Body of pancreas (tissue), 4 donors: ENCODE results near the gene ATF3. TPM values are rescaled to one million over a fixed set of nuclear protein-coding genes. Genes with fewer than 3 reads are reported as not detected.

Experiments used
- ATAC-seq: fragments of 150-250 bp; one replicate; pipeline ENCODE4 v1.9.1; 2016
- DNase-seq, 4 donors: peaks; one replicate each; pipeline ENCODE4 v3.0.0-alpha.2; 2019
- H3K27ac ChIP-seq, 4 donors: fragments of 200-600 bp; sonication (generic); 1 replicate in 3 of 4; 2 replicates in 1 of 4; pipeline versions ENCODE4 v1.5.1 to v1.6.1; 2016 to 2019; ENCODE audit warnings: mild to moderate bottlenecking in 1 of 4, mixed read lengths in 1 of 4, moderate library complexity in 1 of 4
- H3K27me3 ChIP-seq, 2 donors: fragments of 200-600 bp; sonication (generic); one replicate each; pipeline ENCODE4 v1.6.0; 2016; ENCODE audit warnings: mild to moderate bottlenecking in 1 of 2
- H3K36me3 ChIP-seq, 2 donors: fragments of 200-600 bp; sonication (generic); replicated peaks in 1 of 2; 2 replicates each; pipeline ENCODE4 v1.5.1; 2016; ENCODE audit warnings: low read depth in 2 of 2; ENCODE audit not compliant: insufficient read depth in 1 of 2
- H3K4me1 ChIP-seq: fragments of 200-600 bp; sonication (generic); one replicate; pipeline ENCODE4 v1.6.0; 2016
- H3K4me3 ChIP-seq, 2 donors: fragments of 200-600 bp; sonication (generic); 1 replicate in 1 of 2; 2 replicates in 1 of 2; pipeline ENCODE4 v1.5.1; 2016 to 2019
- H3K9me3 ChIP-seq, 3 donors: fragments of 200-600 bp; sonication (generic); 1 replicate in 2 of 3; 2 replicates in 1 of 3; pipeline ENCODE4 v1.5.1; 2016
- CTCF ChIP-seq, 7 experiments: fragments of 450-650 bp in 4 of 7; fragments of 200-600 bp in 3 of 7; sonication (generic) in 3 of 7; IDR thresholded peaks; one replicate each; pipeline ENCODE4 v1.5.1; 2016 to 2019; ENCODE audit warnings: antibody characterized with exemption in 7 of 7
- POLR2A ChIP-seq, 3 donors: fragments of 450-650 bp; IDR thresholded peaks; one replicate each; pipeline ENCODE4 v1.6.1; 2016; ENCODE audit warnings: antibody characterized with exemption in 3 of 3, mild to moderate bottlenecking in 2 of 3
- WGBS, 2 donors: methylation state at CpG; one replicate each; pipeline ENCODE4 v1.1.5; 2017; 5-methylcytosine and 5-hydroxymethylcytosine counted together
- intact Hi-C: fragments of 100-400 bp; cut with DNase I; formaldehyde crosslinking; loops from one replicate; pipeline ENCODE4 v1.15.1; 2023
- total RNA-seq, 2 donors: library from RNA; depleted of rRNA; stranded (reverse); fragments of >200 nt; gene quantifications; one replicate each; pipeline ENCODE4 v1.1.0, GENCODE V29; 2016

ATF3 gene
- total RNA-seq, 2 donors from 2014 or later, result 8.6 to 27.0 TPM

DNA sequence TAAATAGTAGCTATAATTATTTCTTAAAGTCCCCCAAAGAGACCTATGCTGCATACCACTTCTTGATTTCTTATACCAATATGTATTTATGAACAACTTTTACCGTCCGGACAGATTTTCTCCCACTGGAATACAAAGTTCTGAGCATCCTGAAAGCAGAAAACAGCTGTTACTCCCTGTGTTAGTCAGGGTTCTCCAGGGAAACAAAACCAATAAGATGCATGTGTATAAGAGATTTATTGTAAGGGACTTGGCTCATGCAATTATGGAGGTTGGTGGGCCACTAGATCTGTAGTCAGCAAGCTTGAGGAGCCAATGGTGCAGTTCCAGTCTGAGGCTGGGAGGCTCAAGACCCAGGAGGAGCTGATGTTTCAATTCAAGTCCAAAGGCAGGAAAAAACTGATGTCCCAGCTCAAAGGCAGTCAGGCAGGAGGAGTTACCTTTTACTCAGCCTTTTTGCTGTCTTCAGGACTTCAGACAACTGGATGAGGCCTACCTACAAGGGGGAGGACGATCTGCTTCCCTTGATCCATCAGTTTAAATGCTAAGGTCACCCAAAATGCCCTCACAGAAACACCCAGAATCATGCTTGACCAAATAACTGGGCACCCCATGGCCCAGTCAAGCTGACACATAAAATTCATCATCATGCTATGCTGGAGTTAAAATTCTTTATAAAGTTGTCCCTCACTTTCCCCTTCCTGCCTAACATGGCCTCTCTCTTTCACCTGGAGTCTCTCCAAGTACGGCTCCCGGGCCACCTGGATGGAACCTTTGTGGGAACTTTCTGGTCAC is 24.3 kb upstream of the ATF3 start:
- Histone ChIP-seq H3K4me3 (no peak overlapping the region), H3K36me3 (no peaks in the 10 kb centered on the region), H3K27me3 (no peaks in the 10 kb centered on the region), H3K4me1 (no peaks in the 10 kb centered on the region), H3K27ac (no peak overlapping the region), H3K9me3 (no peaks in the 10 kb centered on the region)
- no peak for DNase-seq
- intact Hi-C loops, result no loop called here
- 77% methylated on average over 5 of the region's 5 CpGs for WGBS, 2 donors
- TF ChIP-seq POLR2A (IDR thresholded peaks at IDR 0.05) (no peak), CTCF (IDR thresholded peaks at IDR 0.05) (no peak)
- no peak for ATAC-seq

DNA sequence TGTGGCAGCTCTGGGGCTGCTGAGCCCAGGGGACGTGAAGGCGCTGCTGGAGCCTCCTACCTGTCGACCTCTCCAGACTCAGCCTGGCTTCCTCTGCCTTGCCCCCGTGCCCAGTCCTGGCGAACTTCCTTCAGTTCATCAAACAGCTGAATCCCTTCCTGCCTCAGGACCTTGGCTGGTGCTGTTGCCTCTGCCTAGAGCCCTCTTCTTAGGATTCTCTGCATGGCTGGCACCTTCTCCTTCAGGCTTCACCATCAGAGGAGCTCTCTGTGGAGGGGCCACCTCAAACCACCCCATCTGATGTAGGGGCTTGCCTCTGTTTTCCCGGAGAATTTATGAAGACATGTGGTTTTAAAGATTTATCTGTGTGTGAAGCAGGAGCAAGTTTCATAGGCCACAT is 23.4 kb upstream of the ATF3 start:
- no peak for TF ChIP-seq POLR2A (IDR thresholded peaks at IDR 0.05)
- intact Hi-C loops, result no loop called here
- H3K36me3 ChIP-seq, result no peaks in the 10 kb centered on the region
- DNase-seq (no peak), ATAC-seq (no peak)
- H3K4me3 ChIP-seq, result no peak overlapping the region
- WGBS, 2 donors, result 76 to 84% methylated on average over 6 of the region's 6 CpGs
- H3K9me3 ChIP-seq, result no peaks in the 10 kb centered on the region
- H3K27me3 ChIP-seq, result no peaks in the 10 kb centered on the region
- no peaks in the 10 kb centered on the region for H3K4me1 ChIP-seq
- H3K27ac ChIP-seq, result no peak overlapping the region

GRCh38 chr1:212586206-212587015 is 22.1 kb upstream of the ATF3 start:
- WGBS, 2 donors, result 74 to 79% methylated on average over 7 of the region's 7 CpGs
- DNase-seq, result no peak
- no peaks in the 10 kb centered on the region for H3K4me1 ChIP-seq
- H3K27me3 ChIP-seq, result no peaks in the 10 kb centered on the region
- no peaks in the 10 kb centered on the region for H3K9me3 ChIP-seq
- no peak for ATAC-seq
- TF ChIP-seq POLR2A (IDR thresholded peaks at IDR 0.05) (no peak), CTCF (IDR thresholded peaks at IDR 0.05) (no peak)
- intact Hi-C loops, result no loop called here
- no peak overlapping the region for H3K4me3 ChIP-seq
- no peaks in the 10 kb centered on the region for H3K36me3 ChIP-seq
- H3K27ac ChIP-seq, result no peak overlapping the region

- Histone ChIP-seq H3K4me1 (no peaks in the 10 kb centered on the region), H3K36me3 (no peaks in the 10 kb centered on the region), H3K9me3 (no peaks in the 10 kb centered on the region), H3K27ac (no peak overlapping the region), H3K4me3 (no peak overlapping the region), H3K27me3 (no peaks in the 10 kb centered on the region)
- no peak for ATAC-seq
- TF ChIP-seq POLR2A (IDR thresholded peaks at IDR 0.05), result no peak
- no peak for TF ChIP-seq CTCF (IDR thresholded peaks at IDR 0.05)
- DNase-seq, result no peak
- intact Hi-C loops, result no loop called here
- 69 to 70% methylated on average over 11 of the region's 11 CpGs for WGBS, 2 donors
Measured at GRCh38 chr1:212587016-212587887, 21.3 kb upstream of the ATF3 start.
